NCI-H774 (cell line): ENCODE measurements around the gene FOXB1.

Experiments
- DNase-seq: peaks from one replicate; lab custom pipeline; 2025; lab: John Stamatoyannopoulos, UW

FOXB1 gene

GRCh38 chr15:59998950-59999611, 5.0 kb upstream of the FOXB1 start:
- peak; percentile 40 for DNase-seq

GRCh38 chr15:59999612-60000112, 4.4 kb upstream of the FOXB1 start:
- peak; percentile 14 for DNase-seq

- DNase-seq: peak; percentile 47
These were observed 3.8 kb upstream of the FOXB1 start for GRCh38 chr15:60000113-60000823.

GRCh38 chr15:60000824-60001609, 3.1 kb upstream of the FOXB1 start:
- DNase-seq: no peak

- no peak for DNase-seq
These were observed 2.2 kb upstream of the FOXB1 start for GRCh38 chr15:60001610-60002527.

GRCh38 chr15:60002528-60003218, 1.4 kb upstream of the FOXB1 start:
- no peak for DNase-seq

GRCh38 chr15:60003243-60004008, 685 bp upstream of the FOXB1 start:
- DNase-seq: no peak

- peak; percentile 32 for DNase-seq
These were observed 788 bp downstream of the FOXB1 start for GRCh38 chr15:60004846-60005351.

- no peak for DNase-seq
These were observed 1.5 kb downstream of the FOXB1 start for GRCh38 chr15:60005352-60006202.

GRCh38 chr15:60006203-60006862, 2.2 kb downstream of the FOXB1 start:
- peak; percentile 51 for DNase-seq

- no peak for DNase-seq
These were observed 2.8 kb downstream of the FOXB1 start for GRCh38 chr15:60006873-60007272.

- DNase-seq: peak; percentile 41
These were observed 5.2 kb downstream of the FOXB1 start for GRCh38 chr15:60009124-60009960.

- no peak for DNase-seq
These were observed 6.0 kb downstream of the FOXB1 start for GRCh38 chr15:60009980-60010732.

- no peak for DNase-seq
These were observed 6.7 kb downstream of the FOXB1 start for GRCh38 chr15:60010858-60011257.

- no peak for DNase-seq
These were observed 8.6 kb downstream of the FOXB1 start for GRCh38 chr15:60012695-60013094.
